Stimulated activated CD4-positive, alpha-beta T cell treated with anti-CD3 and anti-CD28 coated beads, Interleukin-1b, Interleukin-23, amount 100 ng/mL, for 24 hours (primary cell): ENCODE measurements around the gene KCND2.
"Not testable (repeated sequence)": the region's sequence is repeated elsewhere in the genome, so short reads cannot be mapped to it uniquely, and the experiment has no call there.

Source experiments
- DNase-seq, 4 experiments: peaks; one replicate each; pipeline ENCODE4 v3.0.0-alpha.2; 2020; ENCODE audit warnings: low read depth in 4 of 4, low spot score in 1 of 4

The KCND2 gene

DNA sequence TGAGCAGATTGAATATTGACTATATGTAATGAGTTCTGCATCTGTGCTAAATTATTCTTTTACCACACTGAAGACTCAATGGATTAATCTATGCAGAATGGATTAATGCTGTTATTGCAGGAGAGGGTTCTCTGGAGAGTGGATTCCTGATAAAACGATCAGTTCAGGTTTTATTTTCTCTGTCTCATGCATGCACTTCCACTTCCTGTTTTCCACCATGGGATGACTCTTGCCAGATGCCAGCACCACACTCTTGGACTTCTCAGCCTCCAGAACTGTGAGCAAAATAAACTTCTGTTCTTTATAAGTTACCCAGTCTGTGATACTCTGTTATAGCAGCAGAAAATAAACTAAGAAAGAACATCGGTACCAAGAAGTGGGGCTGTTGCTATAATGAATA is 207.5 kb downstream of the KCND2 start:
- DNase-seq, result no peak

DNA sequence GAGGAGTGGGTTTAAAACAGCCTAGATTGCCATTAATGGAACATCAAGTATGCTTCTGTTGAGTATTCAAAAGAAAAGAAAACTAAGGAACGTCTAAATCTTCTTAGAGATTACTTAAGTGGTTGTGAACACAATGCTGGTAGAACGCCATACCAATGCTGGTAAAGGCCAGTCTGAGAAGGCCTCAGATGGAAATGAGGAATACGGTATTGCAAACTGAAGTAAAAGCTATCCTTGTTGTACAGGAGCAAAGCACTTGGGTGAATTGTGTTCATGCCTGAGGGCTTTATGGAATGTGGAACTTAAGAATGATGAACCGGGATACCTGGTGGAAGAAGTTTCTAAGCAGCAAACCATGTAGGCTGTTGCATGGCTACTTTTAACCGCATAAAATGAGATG is 208.0 kb downstream of the KCND2 start:
- no peak for DNase-seq

- DNase-seq, result no peak
These were observed 213.2 kb downstream of the KCND2 start for GRCh38 chr7:120486164-120486563.

DNA sequence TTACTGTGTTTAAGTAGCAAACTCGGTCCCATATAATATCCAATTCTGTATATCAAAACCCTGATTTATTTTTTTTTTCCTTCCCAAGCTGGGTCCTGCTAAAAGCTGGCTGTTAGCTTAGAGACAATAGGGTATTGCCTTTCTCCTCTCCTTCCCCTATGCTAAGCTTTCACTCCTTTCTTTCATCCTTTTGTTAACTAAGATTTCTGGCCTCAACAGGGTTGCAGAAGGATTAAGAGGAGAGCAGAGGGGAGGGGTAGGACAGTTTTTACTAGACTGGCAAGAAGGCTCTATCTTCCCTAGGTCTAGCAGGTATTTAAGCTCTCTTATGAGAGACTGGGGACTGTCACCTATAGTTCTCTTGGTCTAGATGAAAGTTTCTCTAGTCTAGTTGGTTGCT is 229.2 kb downstream of the KCND2 start:
- no peak for DNase-seq

GRCh38 chr7:120502825-120503224 is 229.8 kb downstream of the KCND2 start:
- DNase-seq, result no peak

DNA sequence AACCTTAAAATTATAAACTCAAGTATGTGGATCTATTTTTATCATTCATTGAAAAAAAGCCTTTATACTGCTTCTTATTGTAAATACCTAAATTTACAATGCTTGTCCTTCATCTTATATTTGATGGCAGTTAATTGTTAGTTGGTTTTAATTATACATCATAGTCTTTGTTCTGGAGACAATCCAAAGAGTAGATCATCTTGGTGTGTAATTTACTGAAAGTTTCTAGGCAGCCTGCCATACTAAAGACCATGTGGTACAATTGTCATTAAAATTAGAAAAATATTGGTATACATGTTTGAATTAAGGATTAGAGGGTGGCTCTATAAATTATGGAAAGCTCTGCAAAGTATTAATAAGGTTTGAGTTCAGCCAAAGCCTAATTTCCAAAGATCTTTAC is 231.4 kb downstream of the KCND2 start:
- DNase-seq, result no peak

DNA sequence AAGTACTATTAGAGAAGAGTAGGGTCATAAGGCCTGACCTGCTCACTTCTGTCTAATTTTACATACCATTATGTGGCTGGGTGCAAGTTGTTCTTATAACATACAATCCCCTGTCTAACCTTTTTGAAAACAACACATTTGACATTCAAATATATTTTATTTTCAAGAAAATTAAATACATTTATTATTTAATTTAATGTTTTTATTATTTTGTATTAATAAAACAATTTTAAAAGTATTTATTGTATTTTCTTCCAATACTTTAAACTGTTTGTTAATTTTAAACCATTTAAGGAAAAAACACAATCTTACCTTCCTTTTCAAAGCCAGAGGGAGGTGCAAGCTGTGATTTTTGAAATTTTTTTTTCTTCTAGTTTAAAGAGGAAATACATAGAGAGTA is 232.8 kb downstream of the KCND2 start:
- no peak for DNase-seq

- DNase-seq, result no peak
These were observed 239.7 kb downstream of the KCND2 start for GRCh38 chr7:120512701-120513100.

DNA sequence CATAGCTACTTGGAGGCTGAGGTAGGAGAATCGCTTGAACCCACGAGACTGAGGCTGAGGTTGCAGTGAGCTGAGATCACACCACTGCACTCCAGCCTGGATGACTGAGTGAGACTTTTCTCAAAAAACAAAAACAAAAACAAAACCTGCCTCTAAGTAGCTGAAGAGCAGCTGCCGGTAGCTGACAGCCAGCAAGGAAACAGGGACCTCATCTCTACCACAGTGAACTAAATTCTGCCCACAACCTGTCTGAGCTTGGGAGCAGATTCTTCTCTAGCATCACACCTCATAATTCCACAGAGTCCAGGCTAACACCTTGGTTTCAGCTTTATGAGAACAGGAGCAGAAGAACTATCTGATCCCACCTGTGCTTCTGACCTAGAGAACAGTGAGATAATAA is 246.2 kb downstream of the KCND2 start:
- no peak for DNase-seq

DNA sequence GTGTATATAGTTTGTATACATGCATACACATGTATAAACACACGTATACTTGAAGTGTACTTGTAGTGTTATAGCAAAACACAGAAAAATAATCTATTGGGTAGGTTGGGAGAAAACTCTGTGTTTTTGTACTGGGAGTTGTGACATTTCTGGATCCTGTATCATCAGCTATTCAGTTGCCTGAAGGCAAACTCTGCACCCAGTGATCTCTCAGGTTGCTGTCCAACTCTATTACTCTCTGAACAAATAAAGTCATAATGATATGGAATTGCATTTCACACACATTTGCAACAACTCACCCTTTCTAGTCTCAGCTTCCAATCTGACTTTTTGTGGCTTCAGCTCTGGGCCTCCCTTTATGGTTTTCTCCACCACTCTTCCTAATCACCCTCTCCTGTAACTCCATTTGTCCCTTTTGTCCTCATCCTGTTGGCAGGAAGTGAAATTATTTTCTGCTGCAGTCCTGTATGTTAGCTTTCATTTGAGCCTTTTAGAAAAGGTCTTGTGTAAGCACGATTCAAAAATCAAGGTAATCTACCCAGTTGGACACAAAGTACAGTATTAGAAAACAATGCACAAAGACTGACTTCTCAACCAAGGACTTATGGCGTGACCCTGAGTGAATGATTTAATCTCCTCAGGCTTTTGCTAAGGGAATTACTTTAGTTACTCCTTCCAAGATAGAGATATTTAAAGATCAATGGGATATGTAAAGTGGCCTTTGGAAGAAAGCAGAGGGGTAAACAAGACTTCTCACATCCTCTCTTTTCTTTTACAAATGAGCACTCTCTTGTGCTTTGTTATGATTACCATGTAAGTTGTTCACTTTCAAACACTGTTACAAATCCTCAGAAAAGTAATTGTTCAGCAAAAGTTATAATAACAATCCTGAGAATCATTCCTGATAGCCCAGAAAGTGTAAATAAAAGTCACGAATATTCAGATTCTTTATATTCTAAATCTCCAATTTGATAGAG is 249.1 kb downstream of the KCND2 start:
- no peak for DNase-seq

DNA sequence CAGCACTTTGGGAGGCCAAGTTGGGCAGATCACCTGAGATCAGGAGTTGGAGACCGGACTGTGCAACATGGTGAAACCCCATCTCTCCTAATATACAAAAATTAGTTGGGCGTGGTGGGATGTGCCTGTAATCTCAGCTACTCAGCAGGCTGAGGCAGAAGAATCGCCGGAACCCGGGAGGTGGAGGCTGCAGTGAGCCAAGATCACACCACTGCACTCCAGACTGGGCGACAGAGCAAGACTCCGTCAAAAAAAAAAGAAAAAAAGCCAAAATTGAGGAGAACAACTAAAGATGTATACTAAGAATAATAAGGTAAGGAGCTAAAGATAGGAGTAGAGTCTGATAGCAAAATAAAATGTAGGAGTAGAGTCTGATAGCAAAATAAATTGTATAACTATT is 251.0 kb downstream of the KCND2 start:
- DNase-seq, result no peak

- no peak for DNase-seq
These were observed 254.0 kb downstream of the KCND2 start for GRCh38 chr7:120526902-120527509.

DNA sequence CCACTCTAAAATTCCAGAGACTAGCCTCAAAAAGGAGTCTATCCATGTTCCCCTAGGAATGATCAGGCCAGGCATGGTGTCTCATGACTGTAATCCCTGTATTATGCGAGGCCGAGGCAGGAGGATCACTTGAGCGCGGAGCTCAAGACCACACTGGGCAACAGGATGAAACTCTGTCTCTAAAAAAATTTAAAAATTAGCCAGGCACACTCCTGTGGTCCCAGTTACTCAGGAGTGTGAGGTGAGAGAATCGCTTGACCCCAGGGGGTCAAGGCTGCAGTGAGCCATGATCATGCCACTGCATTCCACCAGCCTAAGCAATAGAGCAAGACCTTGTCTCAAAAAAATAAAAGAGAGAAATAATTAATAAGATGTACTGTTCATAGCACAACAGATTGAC is 256.8 kb downstream of the KCND2 start:
- no peak for DNase-seq

- no peak for DNase-seq
These were observed 265.4 kb downstream of the KCND2 start for GRCh38 chr7:120538335-120538734.

- DNase-seq, result no peak
These were observed 266.3 kb downstream of the KCND2 start for GRCh38 chr7:120539321-120539720.

- no peak for DNase-seq
These were observed 274.6 kb downstream of the KCND2 start for GRCh38 chr7:120547605-120548004.

- no peak for DNase-seq
These were observed 277.6 kb downstream of the KCND2 start for GRCh38 chr7:120550494-120551048.

- DNase-seq, result no peak
These were observed 280.5 kb downstream of the KCND2 start for GRCh38 chr7:120553491-120553890.

- DNase-seq, result no peak
These were observed 282.1 kb downstream of the KCND2 start for GRCh38 chr7:120554960-120555571.

GRCh38 chr7:120564145-120564544 is 291.2 kb downstream of the KCND2 start:
- no peak for DNase-seq

- DNase-seq, result no peak
These were observed 294.2 kb downstream of the KCND2 start for GRCh38 chr7:120567204-120567603.

GRCh38 chr7:120578657-120579056 is 305.7 kb downstream of the KCND2 start:
- DNase-seq, result not testable (repeated sequence)
